HL-60 (cell line): ENCODE measurements around the gene NTN1.

Experiments
- DNase-seq, 2 experiments: peaks; one replicate each; pipeline ENCODE4 v3.0.0-alpha.2; 2010 to 2020; ENCODE audit warnings: low read depth in 1 of 2, low spot score in 1 of 2
- H3K27ac ChIP-seq: fragments of 250-450 bp; sonication (Bioruptor Pico); replicated peaks from 2 replicates; pipeline ENCODE4 v1.5.1; 2020; ENCODE audit warnings: mild to moderate bottlenecking, moderate library complexity
- H3K27me3 ChIP-seq: fragments of 250-450 bp; sonication (Bioruptor Pico); 2 replicates; pipeline ENCODE4 v1.5.1; 2021; ENCODE audit warnings: mild to moderate bottlenecking, moderate library complexity; ENCODE audit not compliant: insufficient read depth, poor library complexity, severe bottlenecking
- H3K4me3 ChIP-seq: replicated peaks from 2 replicates; pipeline ENCODE4 v1.5.1; 2011; ENCODE audit warnings: mild to moderate bottlenecking, control low read depth, low read length; ENCODE audit not compliant: insufficient read depth
- CTCF ChIP-seq: IDR thresholded peaks from one replicate; pipeline ENCODE4 v1.5.1; 2011; ENCODE audit warnings: low read length, control low read depth, inconsistent platforms; ENCODE audit not compliant: insufficient read depth
- GABPA ChIP-seq: IDR thresholded peaks from 2 replicates; pipeline ENCODE4 v1.6.1; 2012; ENCODE audit warnings: low read depth
- POLR2AphosphoS5 ChIP-seq: IDR thresholded peaks from 2 replicates; pipeline ENCODE4 v1.6.1; 2012; ENCODE audit warnings: low read depth
- REST ChIP-seq: IDR thresholded peaks from 2 replicates; pipeline ENCODE4 v1.6.1; 2012; ENCODE audit warnings: low read depth; ENCODE audit not compliant: insufficient replicate concordance
- SPI1 ChIP-seq: IDR thresholded peaks from 2 replicates; pipeline ENCODE4 v1.6.1; 2012; ENCODE audit warnings: low read depth, mild to moderate bottlenecking, borderline replicate concordance

NTN1 gene

GRCh38 chr17:9009737-9010136 lies 11.6 kb upstream of the NTN1 start:
- H3K4me3 ChIP-seq = no peak overlapping the region
- TF ChIP-seq CTCF (no peak), SPI1 (no peak), GABPA (no peak), REST (no peak), POLR2AphosphoS5 (no peak)
- H3K27ac ChIP-seq = no peak overlapping the region
- H3K27me3 ChIP-seq = no peaks in the 10 kb centered on the region
- DNase-seq = no peak

- TF ChIP-seq SPI1 (no peak), POLR2AphosphoS5 (no peak), GABPA (no peak), REST (no peak), CTCF (no peak)
- H3K4me3 ChIP-seq = no peak overlapping the region
- no peak overlapping the region for H3K27ac ChIP-seq
- no peaks in the 10 kb centered on the region for H3K27me3 ChIP-seq
- DNase-seq = no peak
These were observed 10.3 kb upstream of the NTN1 start for GRCh38 chr17:9011001-9011400.

GRCh38 chr17:9016941-9017552 lies 4.3 kb upstream of the NTN1 start:
- TF ChIP-seq CTCF (no peak), REST (no peak), POLR2AphosphoS5 (no peak), GABPA (no peak), SPI1 (no peak)
- no peak for DNase-seq
- no peaks in the 10 kb centered on the region for H3K27me3 ChIP-seq
- no peak overlapping the region for H3K27ac ChIP-seq
- H3K4me3 ChIP-seq = no peak overlapping the region
